Activated CD8-positive, alpha-beta memory T cell treated with anti-CD3 and anti-CD28 coated beads, Interleukin-2, amount 50 U/mL, for 4 hours (primary cell): ENCODE results near the gene YPEL3.

Experiments
- DNase-seq: peaks from one replicate; pipeline ENCODE4 v3.0.0-alpha.2; 2020

Gene YPEL3

DNA sequence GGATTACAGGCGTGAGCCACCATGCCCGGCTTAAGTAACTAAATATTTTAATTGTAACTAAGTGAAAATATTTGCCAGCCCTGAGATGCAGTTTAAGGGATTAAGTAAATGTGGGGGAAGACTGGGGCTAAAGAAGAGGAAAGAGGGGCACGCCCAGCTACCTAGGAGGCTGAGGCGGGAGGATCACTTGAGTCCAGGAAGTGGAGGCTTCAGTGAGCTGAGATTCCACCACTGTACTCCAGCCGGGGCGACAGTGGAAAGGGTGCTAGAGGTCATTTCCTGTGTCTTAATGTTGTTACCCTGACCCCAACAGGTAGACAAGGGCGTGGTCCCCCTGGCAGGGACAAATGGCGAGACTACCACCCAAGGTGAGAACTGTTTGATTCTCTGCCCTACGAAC lies 27.7 kb downstream of the YPEL3 start:
- DNase-seq: no peak

DNA sequence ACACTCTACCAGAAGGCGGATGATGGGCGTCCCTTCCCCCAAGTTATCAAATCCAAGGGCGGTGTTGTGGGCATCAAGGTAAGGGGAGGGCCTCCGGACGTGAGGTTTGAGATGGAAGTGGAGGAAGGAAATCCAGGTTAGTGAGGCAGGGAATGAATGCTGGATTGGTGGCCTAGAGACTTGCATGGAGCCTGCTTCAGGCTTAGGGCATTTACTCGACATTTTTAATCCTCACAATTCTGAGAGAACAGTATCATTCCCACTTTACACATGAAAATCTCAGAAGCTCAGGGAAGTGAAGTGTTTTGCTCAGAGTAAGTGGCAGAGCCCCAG lies 28.5 kb downstream of the YPEL3 start:
- DNase-seq: no peak

DNA sequence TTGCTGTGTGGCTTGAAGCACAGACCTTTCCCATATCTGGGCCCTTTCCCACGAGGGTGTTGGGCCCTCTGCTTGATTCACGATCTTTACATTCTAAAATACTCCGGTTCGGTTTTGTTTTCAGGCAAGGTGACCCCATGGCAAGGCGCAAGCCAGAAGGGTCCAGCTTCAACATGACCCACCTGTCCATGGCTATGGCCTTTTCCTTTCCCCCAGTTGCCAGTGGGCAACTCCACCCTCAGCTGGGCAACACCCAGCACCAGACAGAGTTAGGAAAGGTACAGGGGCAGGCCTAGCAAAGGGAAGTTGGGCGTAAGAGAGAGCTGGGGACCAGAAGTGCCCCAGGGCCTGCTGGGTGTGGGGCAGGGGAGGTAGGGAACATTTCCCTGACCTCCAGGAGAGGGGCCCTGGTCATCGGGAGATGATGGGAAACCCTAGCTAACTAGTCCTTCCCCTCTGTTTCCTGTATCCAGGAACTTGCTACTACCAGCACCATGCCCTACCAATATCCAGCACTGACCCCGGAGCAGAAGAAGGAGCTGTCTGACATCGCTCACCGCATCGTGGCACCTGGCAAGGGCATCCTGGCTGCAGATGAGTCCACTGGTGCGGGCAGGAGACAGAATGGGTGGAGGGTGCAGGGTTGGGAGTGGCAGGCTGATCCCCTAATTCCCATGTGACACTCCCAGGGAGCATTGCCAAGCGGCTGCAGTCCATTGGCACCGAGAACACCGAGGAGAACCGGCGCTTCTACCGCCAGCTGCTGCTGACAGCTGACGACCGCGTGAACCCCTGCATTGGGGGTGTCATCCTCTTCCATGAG lies 29.0 kb downstream of the YPEL3 start:
- no peak for DNase-seq

DNA sequence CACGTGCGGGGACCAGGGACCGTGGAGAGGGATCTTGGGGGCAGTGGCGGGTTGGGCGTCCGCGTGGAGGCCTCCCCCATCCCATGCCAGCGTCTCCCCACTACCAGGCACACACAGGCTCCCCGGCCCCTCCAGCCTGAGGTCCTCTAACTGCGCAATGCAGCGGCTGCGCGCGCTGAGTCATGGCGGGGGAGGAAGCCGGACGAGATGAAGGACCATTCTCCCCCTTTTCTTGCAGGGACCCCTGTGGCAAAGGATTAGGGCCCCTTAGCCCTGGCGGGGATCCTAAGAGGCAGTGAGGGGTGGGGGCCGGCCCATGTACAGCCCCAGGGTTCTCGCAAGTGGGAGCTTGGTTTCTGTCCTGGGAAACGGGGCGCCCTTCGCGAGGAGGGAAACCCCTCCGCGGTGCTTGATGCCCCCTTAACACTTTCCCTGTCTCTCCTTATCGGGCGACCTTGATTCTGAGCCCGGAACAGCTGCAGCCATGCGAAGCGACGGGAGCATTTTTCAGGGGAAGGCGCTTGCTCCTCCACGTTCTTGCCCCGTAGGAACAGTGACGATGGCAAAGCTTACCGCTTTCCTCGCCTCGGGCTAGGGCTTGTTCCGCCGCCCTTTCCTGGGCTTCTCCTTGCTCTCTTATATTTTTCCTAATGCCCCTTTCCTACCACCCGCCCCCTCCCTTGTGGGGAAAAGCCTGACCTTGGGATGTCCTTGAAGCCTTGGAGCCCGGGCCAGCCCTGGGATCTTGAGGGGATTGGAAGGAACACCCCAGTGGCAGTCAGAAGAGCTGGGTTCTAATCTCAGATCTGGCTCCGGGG lies 29.9 kb downstream of the YPEL3 start:
- DNase-seq: peak; percentile 53

DNA sequence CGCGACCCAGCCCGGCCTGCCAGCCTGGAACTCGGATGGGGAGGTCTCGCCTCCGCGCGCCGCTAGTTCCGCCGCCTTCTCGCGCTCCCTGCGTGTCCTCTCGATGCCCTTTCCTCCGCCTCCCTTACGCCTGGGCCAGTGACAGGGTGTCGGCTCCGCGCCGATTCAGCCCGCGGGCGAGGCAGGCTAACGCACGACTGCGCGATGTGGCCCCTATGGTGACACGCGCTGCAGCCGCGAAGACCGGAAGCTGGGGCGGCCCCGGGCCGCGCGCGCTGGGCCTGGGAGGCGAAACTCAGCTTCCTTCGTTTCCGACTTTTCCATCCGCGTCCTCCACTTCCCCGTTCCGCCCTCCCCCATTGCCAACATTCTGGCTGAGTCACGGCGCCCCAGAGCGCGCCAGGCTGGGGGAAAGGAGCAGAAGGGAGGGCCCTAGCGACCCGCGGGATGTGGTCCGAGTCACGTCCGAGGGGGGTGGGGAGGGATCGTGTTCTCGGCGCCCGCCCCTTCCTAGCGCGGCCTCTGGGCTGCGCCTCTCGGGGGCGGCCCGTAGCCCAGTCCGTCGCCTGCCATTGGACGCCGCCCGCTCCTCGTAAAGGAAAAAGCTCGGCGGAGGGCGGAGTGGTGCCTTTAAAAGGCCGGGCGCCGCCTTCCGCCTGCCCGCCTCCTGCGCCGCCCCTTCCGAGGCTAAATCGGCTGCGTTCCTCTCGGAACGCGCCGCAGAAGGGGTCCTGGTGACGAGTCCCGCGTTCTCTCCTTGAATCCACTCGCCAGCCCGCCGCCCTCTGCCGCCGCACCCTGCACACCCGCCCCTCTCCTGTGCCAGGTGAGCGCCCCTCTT lies 30.7 kb downstream of the YPEL3 start, which contains the start of gene ALDOA:
TSS of gene ALDOA (plus strand) at position 659 of the 841 bp plus-strand sequence. CDS start 1,138 bp downstream, outside the sequence.
- peak; percentile 95 for DNase-seq

DNA sequence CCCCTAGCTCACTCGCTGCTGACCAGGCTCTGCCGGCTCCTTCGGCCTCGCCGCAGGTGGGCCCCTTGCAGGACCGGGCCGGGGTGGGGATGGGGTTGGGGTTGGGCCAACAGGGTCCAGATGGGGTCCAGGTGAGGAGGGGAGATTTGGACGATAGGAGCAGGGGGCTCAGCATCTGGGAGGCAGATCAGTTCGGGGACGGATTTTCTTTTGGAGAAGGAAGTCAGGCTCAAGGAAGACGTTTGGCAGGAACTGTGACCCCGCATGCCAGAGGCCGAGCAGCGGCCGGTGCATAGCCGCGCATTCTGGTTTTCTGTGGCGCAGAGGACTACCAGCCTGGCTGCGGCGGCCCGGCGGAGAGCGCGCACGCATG lies 31.3 kb downstream of the YPEL3 start:
- DNase-seq: no peak

DNA sequence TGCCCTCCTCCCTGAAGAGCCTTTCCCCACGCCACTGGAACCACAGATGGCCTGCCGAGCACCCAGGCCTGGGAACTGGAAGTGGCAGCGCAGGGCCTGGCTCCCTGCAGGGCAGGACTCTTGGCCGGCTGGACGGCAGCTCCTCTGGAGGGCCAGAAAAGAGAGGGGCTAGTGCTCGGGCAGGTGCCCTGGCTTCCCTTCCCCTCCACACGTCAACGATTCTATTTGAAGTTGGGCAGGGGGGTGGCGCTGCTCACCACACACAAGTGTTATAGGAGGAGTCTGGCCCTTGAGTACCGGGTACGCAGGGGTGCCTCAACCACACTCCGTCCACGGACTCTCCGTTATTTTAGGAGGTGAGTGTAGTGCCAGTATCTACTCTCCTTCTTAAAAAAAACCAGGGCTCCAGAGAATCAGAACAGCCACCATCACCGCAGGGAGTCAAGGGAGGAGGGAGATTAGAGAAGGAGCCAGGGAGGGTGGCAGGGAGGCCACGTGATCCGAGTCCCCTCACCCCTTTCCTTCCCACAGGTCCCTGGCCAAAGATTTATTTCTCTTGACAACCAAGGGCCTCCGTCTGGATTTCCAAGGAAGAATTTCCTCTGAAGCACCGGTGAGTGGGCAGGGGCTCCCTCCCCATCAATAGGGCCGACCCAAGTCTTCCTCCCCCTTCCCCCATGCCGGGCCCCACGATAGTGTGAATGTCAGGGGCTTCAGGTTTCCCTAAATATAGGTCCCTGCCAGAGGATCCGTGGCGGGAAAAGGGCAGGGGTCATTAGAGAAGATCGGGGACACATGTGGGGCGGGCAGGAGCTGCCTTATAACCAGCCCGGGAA lies 31.9 kb downstream of the YPEL3 start:
- DNase-seq: peak; percentile 70

DNA sequence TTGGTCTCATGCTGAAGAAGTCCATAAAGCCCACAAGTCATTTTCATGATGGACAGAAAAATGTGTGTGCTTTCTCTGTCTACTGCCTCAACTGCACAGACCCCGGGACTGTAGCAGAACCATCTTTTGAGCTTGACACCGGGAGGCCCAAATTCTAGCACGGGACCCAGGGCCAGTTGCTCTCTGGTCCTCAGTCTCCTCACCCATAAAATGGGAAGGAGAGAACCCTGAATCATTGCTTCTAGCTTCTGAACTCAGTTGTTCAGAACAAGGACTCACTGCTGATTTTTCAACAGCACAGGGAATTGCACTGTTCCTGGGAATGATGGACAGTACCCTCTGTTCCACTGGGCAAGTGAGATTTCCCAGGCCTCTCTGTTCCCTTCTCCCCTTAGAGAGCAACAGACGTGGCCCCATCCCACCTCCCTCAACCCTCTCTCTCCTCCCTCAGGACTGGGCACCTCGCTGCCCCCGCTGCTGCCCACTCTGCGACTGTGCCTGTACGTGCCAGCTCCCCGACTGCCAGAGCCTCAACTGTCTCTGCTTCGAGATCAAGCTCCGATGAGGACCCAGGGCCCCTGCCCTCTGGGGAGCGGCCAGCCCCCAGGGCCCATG lies 32.6 kb downstream of the YPEL3 start:
- DNase-seq: no peak

DNA sequence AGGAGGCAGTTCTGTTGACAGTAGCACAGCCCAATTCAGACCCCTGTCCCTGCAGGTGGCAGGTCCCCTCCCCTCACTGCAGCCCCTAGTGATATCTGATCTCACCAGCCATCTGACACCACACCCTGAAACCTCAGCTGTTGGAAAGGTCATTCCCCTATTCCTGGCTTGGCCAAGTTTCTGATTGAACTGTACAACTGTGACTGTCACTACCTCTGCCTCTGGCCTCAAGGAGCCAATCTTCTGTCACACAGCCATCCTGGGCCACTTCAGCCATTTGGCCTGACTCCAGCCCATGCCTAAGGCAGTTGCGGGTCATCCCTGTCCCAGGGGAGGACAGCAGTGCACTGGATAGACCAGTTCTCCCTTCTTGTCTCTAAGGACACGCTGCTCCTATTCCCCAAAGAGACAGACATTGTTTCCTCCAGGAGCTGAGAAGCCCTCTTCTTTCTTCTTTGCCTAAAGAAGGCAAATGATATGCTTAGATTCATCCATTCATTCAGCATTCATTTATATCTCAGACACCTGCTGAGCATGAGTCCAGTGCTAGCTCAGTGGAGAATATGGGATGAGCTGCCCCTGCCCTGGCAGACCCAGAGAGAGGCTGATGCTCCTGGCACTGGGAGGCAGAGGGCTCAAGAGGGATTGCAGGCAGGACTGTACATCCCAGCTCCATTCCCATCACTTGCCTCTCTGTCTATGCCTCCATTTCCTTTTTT lies 35.0 kb downstream of the YPEL3 start:
- DNase-seq: no peak

DNA sequence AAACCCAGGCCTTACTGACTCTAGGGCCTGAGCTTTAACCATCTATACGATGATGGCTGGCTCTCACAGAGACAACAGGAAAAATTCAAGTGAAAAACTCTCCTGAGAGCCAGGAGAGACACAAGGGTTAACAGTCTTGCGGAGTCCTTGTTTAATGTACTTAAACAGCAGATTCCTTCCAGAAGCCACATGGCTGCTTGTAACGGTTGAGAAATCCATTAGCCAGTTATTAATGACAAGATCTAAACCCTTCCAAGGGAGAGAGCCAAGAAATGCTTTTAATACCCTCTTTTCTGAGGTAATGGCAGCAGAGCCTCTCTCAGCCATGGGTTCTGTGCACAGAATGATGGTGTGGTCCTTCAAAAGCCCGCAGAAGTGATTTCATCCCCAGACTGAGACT lies 35.7 kb downstream of the YPEL3 start:
- no peak for DNase-seq

DNA sequence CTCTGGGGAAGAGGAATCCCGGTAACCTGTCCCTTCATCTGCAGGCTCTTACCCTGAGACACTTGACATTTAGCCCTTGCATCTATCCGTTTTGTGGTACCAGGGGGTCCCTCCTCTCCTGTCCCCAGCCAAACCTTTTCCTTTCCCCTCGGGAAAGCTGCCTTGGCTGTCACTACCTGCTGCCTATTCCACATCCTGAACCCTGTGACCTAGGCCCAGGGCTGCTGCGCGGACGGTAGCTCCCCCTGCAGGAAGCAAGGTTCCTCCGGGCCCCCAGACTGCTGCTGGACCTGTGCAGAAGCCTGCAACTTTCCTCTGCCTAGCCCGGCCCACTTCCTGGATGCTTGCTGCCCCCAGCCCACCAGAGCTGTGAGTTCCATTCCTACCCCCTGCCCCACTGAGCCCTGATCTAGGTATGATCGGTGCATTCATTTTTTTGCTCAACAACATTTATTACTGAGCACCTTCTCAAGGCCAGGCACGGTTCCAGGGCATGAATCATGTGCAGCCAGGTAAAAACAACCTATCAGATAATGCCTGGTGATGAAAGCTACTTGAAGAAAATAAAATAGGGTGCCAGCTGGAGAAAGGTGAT lies 41.0 kb downstream of the YPEL3 start:
- DNase-seq: peak; percentile 41

DNA sequence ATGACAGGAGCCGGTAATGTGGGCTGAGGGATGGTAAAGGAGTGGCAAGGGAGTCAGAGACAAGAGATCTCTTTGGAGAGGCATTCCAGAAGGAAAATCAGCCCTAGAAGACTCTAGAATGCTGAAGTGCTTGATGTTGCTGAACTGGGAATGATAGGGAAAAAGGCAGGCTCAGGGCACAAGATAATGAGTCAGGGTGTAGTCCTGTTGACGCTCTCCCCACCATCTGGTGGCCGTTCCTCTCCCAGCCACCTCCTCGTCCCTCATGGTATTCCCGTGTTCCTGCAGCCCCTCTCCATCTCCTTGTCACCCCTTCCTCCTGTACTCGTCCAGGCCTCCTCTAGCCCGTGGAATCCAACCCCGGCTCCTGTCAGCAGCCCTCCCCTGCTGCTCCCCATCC lies 41.6 kb downstream of the YPEL3 start:
- DNase-seq: no peak

DNA sequence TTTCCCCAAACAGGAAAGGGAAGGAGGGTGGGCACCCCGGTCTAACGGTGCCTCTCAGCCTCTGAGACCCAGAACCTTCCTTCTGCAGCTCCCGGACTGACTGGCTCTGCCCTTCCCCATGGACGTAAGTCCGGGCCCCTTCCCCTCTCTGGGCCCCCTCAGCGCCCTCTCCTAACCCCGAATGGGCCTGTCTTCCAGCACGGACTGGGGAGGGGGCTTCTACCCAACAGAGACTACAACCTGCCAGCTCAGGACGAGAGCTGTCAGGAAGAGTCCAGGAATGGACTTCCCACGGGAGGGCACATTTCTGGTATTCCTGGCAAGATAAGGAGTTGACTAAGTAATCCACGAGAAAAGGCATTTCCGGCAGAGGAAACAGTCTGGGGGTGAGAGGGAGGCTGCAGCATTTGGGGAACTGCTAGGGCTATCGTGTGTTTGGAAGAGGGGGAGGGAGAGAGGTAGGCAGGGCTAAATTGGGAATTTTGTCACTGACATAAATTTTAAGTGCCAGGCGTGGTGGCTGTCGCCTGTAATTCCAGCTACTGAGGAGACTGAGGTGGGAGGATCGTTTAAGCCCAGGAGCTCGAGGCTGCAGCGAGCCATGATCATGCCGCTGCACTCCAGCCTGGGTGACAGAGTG lies 42.5 kb downstream of the YPEL3 start:
- DNase-seq: no peak

DNA sequence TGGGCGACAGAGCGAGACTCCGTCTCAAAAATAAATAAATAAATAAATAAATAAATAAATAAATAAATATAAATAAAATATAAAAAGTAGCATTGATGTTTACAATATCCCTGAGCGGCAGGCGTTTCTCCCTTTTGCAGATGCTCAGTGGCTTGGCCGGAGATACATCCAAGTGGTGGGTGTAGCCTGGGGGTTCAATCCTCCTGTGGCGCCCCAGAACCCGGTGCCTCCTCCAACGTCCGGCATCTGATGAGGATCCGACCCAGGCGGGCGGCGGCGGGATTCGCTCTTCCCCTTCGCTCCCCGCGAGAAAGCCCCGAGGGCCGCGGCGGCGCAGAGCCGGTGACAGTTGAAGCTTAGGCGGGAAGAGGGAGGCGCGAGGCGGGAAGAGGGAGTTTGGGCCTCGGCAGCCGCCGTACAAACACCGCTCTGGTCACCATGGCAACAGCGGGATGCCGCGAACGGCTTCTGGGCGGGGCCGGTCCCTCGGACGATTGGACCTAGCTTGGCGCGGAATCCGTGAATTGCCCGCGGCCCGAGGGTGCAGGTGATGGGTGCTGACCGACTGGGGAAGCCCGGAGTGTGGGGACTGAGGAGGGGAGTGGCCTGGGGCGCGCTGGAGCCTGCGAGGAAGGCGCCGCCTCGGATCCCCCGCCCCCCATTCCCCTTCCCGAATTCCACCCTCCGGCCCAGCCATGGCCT lies 43.2 kb downstream of the YPEL3 start:
- DNase-seq: peak; percentile 89

DNA sequence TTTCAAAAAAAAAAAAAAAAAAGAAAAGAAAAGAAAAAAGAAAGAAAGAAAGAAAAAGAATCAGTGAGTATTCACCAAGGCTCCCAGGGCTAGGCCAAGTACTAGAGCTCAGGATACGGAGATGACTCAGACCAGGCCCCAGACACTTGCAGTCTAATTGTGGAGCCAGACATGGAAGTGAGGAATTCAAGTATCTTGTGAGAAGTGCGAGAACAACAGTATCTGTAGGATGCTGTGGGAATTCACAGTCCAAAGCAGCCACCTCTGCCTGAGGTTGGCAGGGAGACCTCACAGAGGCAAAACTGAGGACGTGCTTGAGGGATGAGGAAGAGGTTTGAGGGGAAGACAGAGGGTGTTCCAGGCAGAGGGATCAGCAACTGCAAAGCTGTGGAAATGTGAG lies 44.5 kb downstream of the YPEL3 start:
- DNase-seq: no peak

DNA sequence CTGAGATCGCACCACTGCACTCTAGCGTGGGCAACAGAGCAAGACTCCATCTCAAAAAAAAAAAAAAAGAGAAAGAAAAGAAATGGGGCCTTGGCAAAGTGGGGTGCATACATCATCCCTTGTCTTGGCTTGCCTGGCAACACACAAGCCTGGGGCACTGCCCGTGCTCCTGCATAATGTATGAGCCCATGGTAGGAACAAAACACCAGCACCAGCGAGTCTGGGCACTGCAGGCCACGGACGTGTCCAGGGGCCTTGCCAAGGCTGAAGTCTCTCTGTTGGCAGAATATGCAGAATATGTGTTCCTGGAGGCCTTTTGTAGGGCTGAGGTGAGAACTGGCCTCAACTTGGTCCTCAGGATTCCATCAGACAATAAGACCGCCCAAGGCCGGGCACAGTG lies 46.1 kb downstream of the YPEL3 start:
- DNase-seq: no peak

DNA sequence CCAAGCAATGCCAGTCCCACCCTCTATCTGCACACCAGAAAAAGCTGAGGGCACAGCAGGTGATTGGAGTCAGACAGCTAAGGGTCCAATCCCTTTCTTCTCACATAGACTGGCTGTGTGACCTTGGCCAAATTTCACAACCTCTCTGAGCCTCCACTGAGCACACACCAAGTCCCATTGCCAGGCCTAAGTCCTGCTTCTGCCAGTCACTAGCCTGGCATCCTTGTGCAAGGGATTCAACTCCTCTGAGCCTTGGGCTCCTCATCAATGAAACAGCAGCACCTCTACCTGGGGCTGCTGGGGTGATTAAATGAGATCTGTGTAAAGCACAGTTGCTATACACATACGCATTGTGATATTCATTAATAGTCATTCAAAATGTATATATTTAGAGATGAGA lies 49.4 kb downstream of the YPEL3 start:
- no peak for DNase-seq

DNA sequence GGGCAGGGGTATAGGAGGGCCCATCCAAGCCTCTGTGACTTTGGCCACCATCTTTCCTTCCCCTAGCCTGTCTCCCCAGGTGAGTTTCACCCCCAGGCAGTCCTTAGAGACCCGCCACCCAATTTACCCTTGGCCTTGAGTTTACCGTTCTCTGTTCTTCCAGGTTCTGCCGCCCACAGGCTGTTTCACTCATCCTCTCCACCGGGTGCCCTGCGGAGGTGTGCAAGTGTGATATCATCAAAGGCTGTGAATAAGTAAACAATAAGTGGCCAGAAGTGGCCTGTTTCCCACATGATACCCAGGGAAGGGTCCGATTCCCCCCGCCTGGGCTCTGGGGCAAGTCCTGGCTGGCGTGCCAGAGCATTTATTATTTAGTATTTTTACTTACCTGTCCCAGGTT lies 49.8 kb downstream of the YPEL3 start:
- no peak for DNase-seq
